ENCODE data around the gene CCS.
"Not testable (repeated sequence)": the region's sequence is repeated elsewhere in the genome, so short reads cannot be mapped to it uniquely, and the experiment has no call there.

Gene CCS

GRCh38 chr11:66559866-66560676 lies 32.9 kb upstream of the CCS start:
- H3K4me3 ChIP-seq (ENCODE audit: low read length), result no peak overlapping the region
- DNase-seq (ENCODE audit: low read depth, low spot score), result no peak

DNA sequence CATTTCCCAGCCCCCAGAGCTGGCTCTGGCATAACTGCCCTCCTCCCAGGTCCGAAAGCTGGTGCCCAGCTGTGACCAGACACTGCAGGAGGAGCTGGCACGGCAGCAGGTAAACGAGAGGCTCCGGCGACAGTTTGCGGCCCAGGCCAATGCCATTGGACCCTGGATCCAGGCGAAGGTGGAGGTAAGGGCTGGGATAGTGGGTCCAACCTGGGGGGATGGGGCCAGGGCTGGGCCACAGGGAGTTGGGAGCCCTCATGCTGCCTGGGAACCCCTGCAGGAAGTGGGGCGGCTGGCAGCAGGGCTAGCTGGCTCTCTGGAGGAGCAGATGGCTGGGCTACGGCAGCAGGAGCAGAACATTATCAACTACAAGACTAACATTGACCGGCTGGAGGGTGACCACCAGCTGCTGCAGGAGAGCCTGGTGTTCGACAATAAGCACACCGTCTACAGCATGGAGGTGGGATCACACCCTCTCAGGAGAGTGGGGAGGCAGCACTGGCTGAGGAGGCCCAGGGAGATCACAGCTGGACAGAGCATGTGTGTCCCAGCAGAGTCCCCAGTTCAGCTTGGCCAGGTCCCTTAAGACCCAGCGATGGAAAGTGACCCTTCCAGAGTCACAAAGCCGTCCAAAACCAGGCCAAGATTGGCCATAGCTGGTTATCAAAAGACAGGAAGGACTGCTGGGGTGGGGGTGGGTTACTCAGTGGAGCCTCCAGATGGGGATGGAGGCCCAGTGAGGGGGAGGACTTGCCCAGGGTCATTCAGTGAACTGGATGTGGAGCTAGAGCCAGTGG lies 31.6 kb upstream of the CCS start:
- no peak overlapping the region for H3K4me3 ChIP-seq (ENCODE audit: low read length)
- DNase-seq (ENCODE audit: low read depth, low spot score), result no peak

DNA sequence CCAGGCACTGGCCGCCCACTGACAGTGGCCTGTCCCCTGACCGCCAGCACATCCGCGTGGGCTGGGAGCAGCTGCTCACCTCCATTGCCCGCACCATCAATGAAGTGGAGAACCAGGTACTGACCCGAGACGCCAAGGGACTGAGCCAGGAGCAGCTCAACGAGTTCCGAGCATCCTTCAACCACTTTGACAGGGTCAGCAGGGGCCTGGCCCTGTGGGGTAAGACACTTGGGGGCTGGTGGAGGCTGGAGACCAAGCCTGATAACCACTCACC lies 31.1 kb upstream of the CCS start:
- no peak overlapping the region for H3K4me3 ChIP-seq (ENCODE audit: low read length)
- DNase-seq (ENCODE audit: low read depth, low spot score), result no peak

- H3K4me3 ChIP-seq (ENCODE audit: low read length), result no peak overlapping the region
Measured at GRCh38 chr11:66562275-66562674, 30.7 kb upstream of the CCS start.

GRCh38 chr11:66562907-66563583 lies 29.9 kb upstream of the CCS start:
- H3K4me3 ChIP-seq (ENCODE audit: low read length), result no peak overlapping the region
- no peak for DNase-seq (ENCODE audit: low read depth, low spot score)

More at GRCh38 chr11:66562275-66562674, 30.7 kb upstream of the CCS start:
- DNase-seq (ENCODE audit: low read depth, low spot score), result no peak

DNA sequence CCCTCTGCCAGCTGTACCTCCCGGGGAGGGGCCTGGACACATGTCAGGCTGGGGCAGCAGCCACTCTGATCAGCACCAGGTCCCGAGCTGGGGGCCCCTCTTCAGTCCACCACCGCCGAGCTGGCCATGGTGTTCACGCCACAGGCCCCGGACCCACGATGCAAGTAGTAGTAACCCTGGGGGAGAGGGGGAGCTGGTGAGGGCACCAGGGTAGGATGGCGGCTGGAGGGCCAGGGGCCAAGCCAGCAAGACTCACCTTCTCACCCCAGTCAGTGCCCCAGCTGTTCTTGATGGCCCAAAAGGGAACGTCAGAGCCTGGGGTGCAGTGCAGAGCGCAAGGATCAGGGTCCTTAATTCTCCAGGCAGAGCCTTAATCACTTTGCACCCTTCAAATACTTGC lies 29.2 kb upstream of the CCS start:
- DNase-seq (ENCODE audit: low read depth, low spot score), result no peak
- H3K4me3 ChIP-seq (ENCODE audit: low read length), result no peak overlapping the region

GRCh38 chr11:66564538-66564937 lies 28.4 kb upstream of the CCS start:
- no peak for DNase-seq (ENCODE audit: low read depth, low spot score)

GRCh38 chr11:66564984-66565383 lies 28.0 kb upstream of the CCS start:
- no peak overlapping the region for H3K4me3 ChIP-seq (ENCODE audit: low read length)
- no peak for DNase-seq (ENCODE audit: low read depth, low spot score)

More at GRCh38 chr11:66564538-66564937, 28.4 kb upstream of the CCS start:
- H3K4me3 ChIP-seq (ENCODE audit: low read length), result no peak overlapping the region

DNA sequence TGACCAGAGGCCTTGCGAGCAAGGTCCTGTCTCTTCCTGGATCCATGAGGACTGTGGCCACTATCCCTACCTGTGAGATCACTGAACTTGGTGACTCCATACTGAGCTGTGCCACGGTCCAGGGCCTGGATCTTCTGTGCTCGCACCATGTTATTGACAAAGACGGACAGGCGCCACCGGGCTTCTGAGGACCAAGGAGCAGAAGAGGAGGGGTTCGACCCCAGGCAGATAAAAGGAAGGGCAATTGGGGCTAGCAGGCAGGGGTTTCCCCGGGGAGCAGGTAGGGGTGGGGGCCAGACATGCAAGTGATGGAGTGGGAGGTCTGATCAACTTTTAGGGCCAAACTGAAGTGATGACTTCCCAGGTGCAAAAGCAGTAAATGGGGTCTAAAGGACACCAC lies 26.8 kb upstream of the CCS start:
- DNase-seq (ENCODE audit: low read depth, low spot score), result no peak
- H3K4me3 ChIP-seq (ENCODE audit: low read length), result no peak overlapping the region

- peak overlapping the region; percentile 35 for H3K4me3 ChIP-seq (ENCODE audit: low read length)
- no peak for DNase-seq (ENCODE audit: low read depth, low spot score)
Measured at GRCh38 chr11:66567787-66568123, 25.2 kb upstream of the CCS start.

- H3K4me3 ChIP-seq (ENCODE audit: low read length), result peak within 1 kb of the TSS; percentile 35
- DNase-seq (ENCODE audit: low read depth, low spot score), result no peak
Measured at GRCh38 chr11:66568124-66568916, 24.7 kb upstream of the CCS start, which contains the start of gene CTSF. Gene CTSF (minus strand): TSS chr11:66568606. CDS start chr11:66568486, 120 bp downstream.

DNA sequence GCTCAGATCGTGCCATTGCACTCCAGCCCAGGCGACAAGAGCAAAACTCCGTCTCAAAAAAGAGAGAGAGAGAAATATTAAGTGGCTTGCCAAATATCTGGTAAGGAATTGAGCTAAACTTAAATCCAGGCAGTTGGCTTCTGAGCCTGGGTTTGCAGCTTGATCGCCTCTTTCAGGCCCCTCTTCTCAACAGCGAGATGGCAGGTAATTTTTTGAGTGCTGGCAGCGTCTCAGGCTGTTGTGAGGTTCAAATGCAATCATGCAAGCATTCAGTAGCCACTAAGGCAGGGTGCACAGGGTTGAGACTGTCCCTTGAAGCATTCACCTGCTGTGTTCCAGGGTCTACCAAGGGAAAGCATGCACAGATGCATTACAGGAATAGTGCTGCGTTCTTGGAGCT lies 23.9 kb upstream of the CCS start:
- H3K4me3 ChIP-seq (ENCODE audit: low read length), result no peak overlapping the region
- DNase-seq (ENCODE audit: low read depth, low spot score), result no peak

DNA sequence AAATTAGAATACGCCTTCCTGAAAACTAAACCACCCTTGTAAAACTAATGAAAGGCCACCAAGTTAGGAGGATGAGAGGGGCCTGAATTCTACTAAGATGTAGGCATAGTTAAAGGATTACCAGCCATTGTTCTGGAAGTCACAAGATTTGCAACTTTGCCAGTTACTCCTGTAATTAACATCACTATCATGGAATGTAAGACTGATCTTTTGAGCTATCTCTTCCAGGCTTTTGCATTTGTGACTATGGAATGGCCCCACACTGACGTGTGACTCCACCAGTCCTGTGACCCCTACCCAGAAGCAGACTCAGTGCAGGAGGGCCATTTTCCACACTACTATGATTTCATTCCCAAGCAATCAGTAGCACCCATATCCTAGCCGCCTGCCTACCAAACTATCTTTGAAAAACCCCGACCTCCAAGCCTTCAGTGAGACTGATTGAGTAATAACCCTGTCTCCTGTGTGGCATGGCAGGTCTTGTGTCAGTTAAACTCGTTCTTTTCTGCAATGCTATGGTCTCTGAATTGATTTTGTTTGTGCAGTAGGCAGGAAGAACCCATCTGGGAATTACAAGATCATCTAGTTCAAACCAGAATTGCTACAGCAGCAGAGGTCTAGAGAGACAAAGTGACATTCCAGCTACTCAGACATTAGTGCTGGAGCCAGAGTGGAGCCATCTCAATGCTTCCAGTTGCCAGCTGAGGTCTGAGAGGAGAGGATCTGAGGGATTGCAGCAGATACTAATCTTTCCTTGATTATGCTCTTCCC lies 22.7 kb upstream of the CCS start:
- DNase-seq (ENCODE audit: low read depth, low spot score), result no peak
- no peak overlapping the region for H3K4me3 ChIP-seq (ENCODE audit: low read length)

- H3K4me3 ChIP-seq (ENCODE audit: low read length), result no peak overlapping the region
Measured at GRCh38 chr11:66570850-66571180, 22.2 kb upstream of the CCS start.

GRCh38 chr11:66579017-66579606 lies 13.9 kb upstream of the CCS start:
- H3K4me3 ChIP-seq (ENCODE audit: low read length), result no peak overlapping the region
- DNase-seq (ENCODE audit: low read depth, low spot score), result peak; percentile 26

More at GRCh38 chr11:66570850-66571180, 22.2 kb upstream of the CCS start:
- DNase-seq (ENCODE audit: low read depth, low spot score), result no peak

DNA sequence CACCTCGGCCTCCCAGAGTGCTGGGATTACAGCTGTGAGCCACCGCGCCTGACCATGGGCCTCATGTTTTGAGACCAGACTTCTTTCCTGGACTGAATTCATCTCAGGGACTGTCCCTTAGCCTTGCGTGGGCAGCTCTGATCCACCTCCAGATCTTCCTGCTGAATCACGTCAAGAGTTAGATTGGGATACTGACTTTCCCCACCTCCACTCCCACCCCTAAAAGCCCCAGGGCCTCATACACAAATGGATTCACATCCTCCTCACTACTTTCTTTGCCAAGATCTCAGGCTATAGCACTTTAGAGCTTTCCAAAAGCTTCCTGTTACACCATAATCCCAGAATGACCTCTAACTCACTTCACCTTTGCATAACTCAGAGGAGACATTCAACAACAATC lies 12.2 kb upstream of the CCS start:
- H3K4me3 ChIP-seq (ENCODE audit: low read length), result no peak overlapping the region

DNA sequence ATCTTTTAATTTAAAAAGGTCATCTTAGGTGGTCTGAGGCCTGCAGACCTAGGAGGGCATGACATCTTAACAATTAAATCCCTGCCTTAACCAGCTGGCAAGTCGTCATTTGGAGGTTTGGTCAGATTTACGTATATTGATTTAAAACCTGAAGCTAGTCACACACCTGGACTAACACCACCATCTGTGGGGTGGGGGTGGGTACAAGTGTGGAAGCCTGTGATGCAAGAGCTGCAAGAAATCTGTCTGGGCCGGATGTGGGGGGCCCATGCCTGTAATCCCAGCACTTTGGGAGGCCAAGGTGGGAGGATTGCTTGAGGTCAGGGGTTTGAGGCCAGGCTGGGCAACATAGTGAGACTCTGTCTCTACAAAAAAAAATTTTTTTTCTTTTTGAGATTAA lies 11.7 kb upstream of the CCS start:
- no peak overlapping the region for H3K4me3 ChIP-seq (ENCODE audit: low read length)
- DNase-seq (ENCODE audit: low read depth, low spot score), result no peak

More for the DNA sequence above, 12.2 kb upstream of the CCS start:
- DNase-seq (ENCODE audit: low read depth, low spot score), result no peak

DNA sequence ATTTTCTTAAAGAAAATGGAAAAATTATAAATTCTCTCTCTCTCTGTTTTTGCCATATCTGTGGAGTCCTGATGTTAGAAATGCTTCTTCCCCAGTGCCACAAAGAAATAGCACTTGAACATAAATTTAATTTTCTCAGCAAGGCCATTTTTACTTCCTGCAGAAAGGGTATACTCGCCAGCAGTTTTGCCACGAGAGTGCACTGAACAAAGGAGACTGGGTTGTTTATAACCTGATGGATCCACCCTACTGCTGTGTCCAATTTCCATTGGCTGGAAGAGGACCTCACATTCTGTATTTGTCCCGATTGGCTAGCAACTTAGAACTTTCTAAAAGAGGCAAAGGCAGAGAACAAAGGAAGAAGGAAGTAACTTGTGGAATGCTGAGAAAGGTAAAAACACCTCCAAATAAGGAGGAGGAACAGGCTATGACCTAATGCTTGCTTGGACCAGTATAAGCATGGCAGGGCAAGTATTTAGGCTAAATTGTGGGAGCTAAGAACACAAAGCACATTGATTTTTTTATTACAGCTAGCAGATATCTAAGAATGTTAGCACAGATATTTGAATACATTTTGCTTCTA lies 10.3 kb upstream of the CCS start:
- H3K4me3 ChIP-seq (ENCODE audit: low read length); DNase-seq (ENCODE audit: low read depth, low spot score): not testable (repeated sequence)

Measured in Jurkat, Clone E6-1 (cell line).